Activated CD8-positive, alpha-beta T cell treated with anti-CD3 and anti-CD28 coated beads for 36 hours (primary cell): ENCODE results near the gene LDB2. TPM values are rescaled to one million over a fixed set of nuclear protein-coding genes. Genes with fewer than 3 reads are reported as not detected.

Source experiments
- ATAC-seq: fragments of 200-7000 bp; cut with Tn5 transposase; one replicate; pipeline ENCODE4 v1.10.0; 2021; ENCODE audit warnings: mild to moderate bottlenecking, moderate library complexity
- CTCF ChIA-PET: fragments of 350-600 bp; sonication (Branson Sonifier 250); formaldehyde crosslinking; loops from one replicate; lab custom pipeline; 2021; ENCODE audit warnings: antibody characterized with exemption; lab: Charles Lee
- POLR2A ChIA-PET: fragments of 350-600 bp; sonication (Branson Sonifier 250); formaldehyde crosslinking; loops from one replicate; lab custom pipeline; 2021; ENCODE audit warnings: antibody characterized with exemption; lab: Charles Lee
- DNase-seq: peaks from one replicate; pipeline ENCODE4 v3.0.0-alpha.2; 2020
- H3K27ac Mint-ChIP-seq: one replicate; pipeline ENCODE4 v1.8.0; 2021; ENCODE audit warnings: mild to moderate bottlenecking, mixed read lengths
- H3K27me3 Mint-ChIP-seq: one replicate; pipeline ENCODE4 v1.8.0; 2021; ENCODE audit warnings: mixed read lengths
- H3K36me3 Mint-ChIP-seq: one replicate; pipeline ENCODE4 v1.8.0; 2021; ENCODE audit warnings: low read depth, mixed read lengths
- H3K4me1 Mint-ChIP-seq: one replicate; pipeline ENCODE4 v1.8.0; 2021; ENCODE audit warnings: low read depth, mixed read lengths
- H3K4me3 Mint-ChIP-seq: one replicate; pipeline ENCODE4 v1.8.0; 2021; ENCODE audit warnings: mild to moderate bottlenecking, moderate library complexity, mixed read lengths
- H3K9me3 Mint-ChIP-seq: one replicate; pipeline ENCODE4 v1.8.0; 2021; ENCODE audit warnings: mixed read lengths
- intact Hi-C: fragments of 100-400 bp; cut with micrococcal nuclease; formaldehyde crosslinking; loops from one replicate; pipeline ENCODE4 v1.10.0; 2022
- total RNA-seq, 2 experiments: library from RNA; stranded (reverse); gene quantifications; one replicate each; pipeline ENCODE4 v1.2.3, GENCODE V29; 2021
- TF ChIP-seq, protein P1 (sequence below): fragments of 200-600 bp; IDR thresholded peaks from one replicate; pipeline ENCODE4 v1.8.0; 2022; ENCODE audit warnings: antibody characterized with exemption, mild to moderate bottlenecking

The LDB2 gene
- total RNA-seq, 2 experiments from 2014 or later = not detected

DNA sequence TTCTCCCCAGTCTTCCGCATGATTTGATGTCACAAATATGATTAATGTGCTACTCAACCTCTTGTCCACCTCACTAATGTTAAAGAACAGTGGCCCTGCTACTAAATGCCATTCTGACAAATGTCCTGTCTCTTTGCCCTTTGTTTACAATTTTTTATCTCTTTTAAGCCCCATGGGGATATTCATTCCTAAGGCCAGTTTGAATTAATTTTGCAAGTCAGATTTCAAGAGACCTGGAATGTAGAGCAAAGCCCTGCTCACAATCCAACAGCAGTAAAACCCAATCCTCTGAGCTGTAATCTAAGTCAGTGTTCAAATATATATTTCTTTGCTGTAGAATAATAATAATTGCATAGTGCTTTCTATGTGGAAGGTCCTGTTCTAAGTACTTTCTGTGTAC is 81.2 kb downstream of the LDB2 start:
- Mint-ChIP-seq H3K4me3 (no peak overlapping the region), H3K27ac (no peak overlapping the region), H3K9me3 (no peaks in the 10 kb centered on the region), H3K4me1 (no peaks in the 10 kb centered on the region), H3K36me3 (no peaks in the 10 kb centered on the region), H3K27me3 (peaks cover 6% of the 10 kb centered on the region)
- TF ChIP-seq, protein P1, sequence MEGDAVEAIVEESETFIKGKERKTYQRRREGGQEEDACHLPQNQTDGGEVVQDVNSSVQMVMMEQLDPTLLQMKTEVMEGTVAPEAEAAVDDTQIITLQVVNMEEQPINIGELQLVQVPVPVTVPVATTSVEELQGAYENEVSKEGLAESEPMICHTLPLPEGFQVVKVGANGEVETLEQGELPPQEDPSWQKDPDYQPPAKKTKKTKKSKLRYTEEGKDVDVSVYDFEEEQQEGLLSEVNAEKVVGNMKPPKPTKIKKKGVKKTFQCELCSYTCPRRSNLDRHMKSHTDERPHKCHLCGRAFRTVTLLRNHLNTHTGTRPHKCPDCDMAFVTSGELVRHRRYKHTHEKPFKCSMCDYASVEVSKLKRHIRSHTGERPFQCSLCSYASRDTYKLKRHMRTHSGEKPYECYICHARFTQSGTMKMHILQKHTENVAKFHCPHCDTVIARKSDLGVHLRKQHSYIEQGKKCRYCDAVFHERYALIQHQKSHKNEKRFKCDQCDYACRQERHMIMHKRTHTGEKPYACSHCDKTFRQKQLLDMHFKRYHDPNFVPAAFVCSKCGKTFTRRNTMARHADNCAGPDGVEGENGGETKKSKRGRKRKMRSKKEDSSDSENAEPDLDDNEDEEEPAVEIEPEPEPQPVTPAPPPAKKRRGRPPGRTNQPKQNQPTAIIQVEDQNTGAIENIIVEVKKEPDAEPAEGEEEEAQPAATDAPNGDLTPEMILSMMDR = no peak
- CTCF ChIA-PET = interaction anchor here (1.3 kb wide), 1 partner anchor 99 kb away, joined by 3 read pairs; no protein-coding TSS in a partner anchor
- POLR2A ChIA-PET = interaction anchor here (0.8 to 0.9 kb wide), 2 partner anchors 12 to 100 kb away, joined by 3 read pairs; no protein-coding TSS in a partner anchor
- DNase-seq (no peak), ATAC-seq (no peak)
- intact Hi-C loops = no loop called here

DNA sequence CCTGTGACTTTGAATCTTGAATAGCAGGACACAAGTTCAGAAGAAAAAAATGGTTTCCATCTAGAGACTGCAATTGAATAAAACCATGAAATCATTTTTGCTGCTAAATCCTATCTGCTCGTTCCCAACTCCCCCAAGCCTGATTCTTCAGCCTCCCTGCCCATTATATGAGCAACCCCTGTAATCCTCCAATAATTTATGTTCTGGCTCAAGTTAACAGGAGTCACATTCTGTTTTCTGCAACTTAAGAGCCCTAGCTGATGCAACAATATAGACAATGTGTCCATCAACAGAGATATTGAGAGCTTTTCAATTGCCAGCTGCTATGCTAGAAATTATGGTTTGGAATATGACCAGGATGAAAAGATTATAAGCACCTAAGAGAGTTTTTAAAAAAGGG is 84.1 kb downstream of the LDB2 start:
- intact Hi-C loops = no loop called here
- ATAC-seq = no peak
- DNase-seq = no peak
- ChIA-PET CTCF (no interaction called here), POLR2A (no interaction called here)
- Mint-ChIP-seq H3K4me1 (no peaks in the 10 kb centered on the region), H3K9me3 (no peaks in the 10 kb centered on the region), H3K36me3 (no peaks in the 10 kb centered on the region), H3K27me3 (peaks cover 6% of the 10 kb centered on the region), H3K4me3 (no peak overlapping the region), H3K27ac (no peak overlapping the region)
- TF ChIP-seq, protein P1 = no peak

DNA sequence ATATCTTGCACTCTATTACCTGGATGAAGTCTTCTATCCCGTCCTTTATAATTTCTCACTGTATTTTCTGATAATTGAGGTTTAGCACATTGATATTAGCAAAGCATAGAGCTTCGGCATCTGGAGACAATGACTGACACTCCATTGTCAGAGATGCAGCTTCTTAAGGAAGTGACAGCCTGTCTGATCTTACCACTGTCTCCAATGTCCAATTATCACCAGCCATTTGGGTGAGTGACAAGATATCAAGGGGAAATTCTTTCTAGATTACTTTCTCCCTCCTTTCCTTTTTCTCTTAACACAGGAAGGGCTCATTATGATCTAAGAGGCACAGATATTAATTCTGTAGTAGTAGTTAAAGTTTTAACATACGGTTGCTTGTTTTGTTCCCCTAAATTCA is 86.4 kb downstream of the LDB2 start:
- ATAC-seq (no peak), DNase-seq (no peak)
- TF ChIP-seq, protein P1 = no peak
- CTCF ChIA-PET = interaction anchor here (1.3 kb wide), 1 partner anchor 18 kb away, joined by 3 read pairs; no protein-coding TSS in a partner anchor
- Mint-ChIP-seq H3K27ac (no peak overlapping the region), H3K27me3 (peaks cover 9% of the 10 kb centered on the region), H3K9me3 (no peaks in the 10 kb centered on the region), H3K4me3 (no peak overlapping the region), H3K36me3 (no peaks in the 10 kb centered on the region), H3K4me1 (no peaks in the 10 kb centered on the region)
- intact Hi-C loops = no loop called here
- POLR2A ChIA-PET = no interaction called here

DNA sequence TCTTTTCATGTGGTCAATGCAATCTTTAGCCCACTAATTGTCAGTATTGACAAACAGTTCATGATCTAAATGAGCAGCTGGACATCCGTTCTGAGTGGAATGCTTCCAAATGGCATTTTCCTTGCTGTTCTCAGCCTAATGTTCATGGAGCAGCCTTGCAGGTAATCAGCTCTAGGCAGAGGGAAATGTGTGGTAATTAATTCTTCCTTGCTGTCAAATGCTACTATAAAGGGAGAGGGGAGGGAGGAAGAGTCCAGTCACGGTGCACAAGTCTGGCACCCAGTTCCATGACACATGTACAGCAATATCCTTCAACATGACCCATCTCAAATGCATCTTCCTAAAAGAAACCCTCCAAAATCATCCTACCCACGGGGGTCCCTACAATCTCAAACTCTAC is 88.5 kb downstream of the LDB2 start:
- intact Hi-C loops = no loop called here
- H3K27ac Mint-ChIP-seq = no peak overlapping the region
- H3K4me1 Mint-ChIP-seq = no peaks in the 10 kb centered on the region
- ChIA-PET CTCF (interaction anchor here (3.4 kb wide), 1 partner anchor 16 kb away, joined by 14 read pairs; no protein-coding TSS in a partner anchor), POLR2A (no interaction called here)
- no peak for ATAC-seq
- H3K4me3 Mint-ChIP-seq = no peak overlapping the region
- TF ChIP-seq, protein P1 = no peak
- no peaks in the 10 kb centered on the region for H3K36me3 Mint-ChIP-seq
- H3K9me3 Mint-ChIP-seq = no peaks in the 10 kb centered on the region
- peaks cover 8% of the 10 kb centered on the region for H3K27me3 Mint-ChIP-seq
- no peak for DNase-seq

DNA sequence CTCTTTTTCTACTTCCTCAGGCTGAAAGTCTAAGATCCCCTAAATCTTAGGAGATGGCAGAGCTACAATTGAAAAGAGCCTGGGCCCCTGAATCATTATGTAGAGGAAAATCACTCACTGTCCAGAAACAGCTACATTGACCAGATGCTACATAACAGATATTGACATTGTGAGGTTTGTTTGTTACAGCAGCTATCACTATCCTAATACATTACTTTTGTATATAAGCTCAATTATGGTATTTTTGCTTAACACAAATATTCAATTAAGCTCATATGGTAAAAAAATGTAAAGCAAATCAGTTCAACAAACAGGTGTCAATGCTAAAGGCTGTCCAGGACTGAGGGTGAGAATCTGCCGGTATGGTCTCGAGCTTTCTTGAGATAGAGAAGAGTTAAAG is 89.4 kb downstream of the LDB2 start:
- ChIA-PET POLR2A (no interaction called here), CTCF (interaction anchor here (1.3 to 3.4 kb wide), 2 partner anchors 15 to 107 kb away, joined by 5 to 14 read pairs; no protein-coding TSS in a partner anchor)
- Mint-ChIP-seq H3K9me3 (no peaks in the 10 kb centered on the region), H3K4me3 (no peak overlapping the region), H3K36me3 (no peaks in the 10 kb centered on the region), H3K27me3 (peaks cover 7% of the 10 kb centered on the region), H3K27ac (no peak overlapping the region), H3K4me1 (no peaks in the 10 kb centered on the region)
- no peak for ATAC-seq
- intact Hi-C loops = no loop called here
- TF ChIP-seq, protein P1 = no peak
- DNase-seq = no peak
